Left lung (tissue), 14 donors: ENCODE data around the gene PSMG2. TPM values are rescaled to one million over a fixed set of nuclear protein-coding genes. Genes with fewer than 3 reads are reported as not detected.

Experiments used
- ATAC-seq: fragments of 200-7000 bp; cut with Tn5 transposase; one replicate; pipeline ENCODE4 v1.9.1; 2020; ENCODE audit warnings: moderate library complexity
- DNase-seq, 4 donors: peaks; one replicate each; pipeline ENCODE4 v3.0.0-alpha.2; 2013 to 2020
- H3K27ac ChIP-seq, 2 donors: fragments of 200-600 bp; sonication (generic) in 1 of 2; one replicate each; pipeline versions ENCODE4 v1.5.0 to v1.8.0; 2020 to 2021
- H3K27me3 ChIP-seq, 2 donors: fragments of 200-600 bp; sonication (generic) in 1 of 2; one replicate each; pipeline versions ENCODE4 v1.5.0 to v1.8.0; 2020 to 2021
- H3K36me3 ChIP-seq, 2 donors: fragments of 200-600 bp; sonication (generic) in 1 of 2; one replicate each; pipeline versions ENCODE4 v1.5.0 to v1.8.0; 2020 to 2021
- H3K4me1 ChIP-seq, 2 donors: fragments of 200-600 bp; one replicate each; pipeline ENCODE4 v1.8.0; 2021
- H3K4me3 ChIP-seq, 2 donors: fragments of 200-600 bp; sonication (generic) in 1 of 2; one replicate each; pipeline versions ENCODE4 v1.5.0 to v1.8.0; 2020 to 2021; ENCODE audit warnings: mild to moderate bottlenecking in 1 of 2
- H3K9me3 ChIP-seq, 2 donors: fragments of 200-600 bp; sonication (generic) in 1 of 2; one replicate each; pipeline versions ENCODE4 v1.5.0 to v1.8.0; 2020 to 2021
- intact Hi-C, 2 donors: fragments of 100-400 bp; cut with DNase I; formaldehyde crosslinking; loops; one replicate each; pipeline versions ENCODE4 v1.11.2 to v1.14.2; 2022
- long read RNA-seq, 12 donors: library from polyadenylated mRNA in 2 of 12; unstranded in 2 of 12; transcript quantifications; one replicate each; pipeline ENCODE4 v2.0.0 and lab custom pipeline, GENCODE V29; 2019 to 2026
- polyA plus RNA-seq, 6 donors: library from polyadenylated mRNA; unstranded; fragments of 120-200 nt; gene quantifications; one replicate each; pipeline ENCODE4 v1.2.1, GENCODE V29; 2013; ENCODE audit not compliant: insufficient read length in 6 of 6
- total RNA-seq, 2 donors: library from RNA; stranded (reverse); fragmentation: NEBNext Ultra II Directional; extraction: Animal tissue kit (Norgen Biotek cat#: 25700); gene quantifications; one replicate each; pipeline ENCODE4 v1.2.1, GENCODE V29; 2021
- TF ChIP-seq, protein P1 (sequence below), 2 donors: fragments of 200-600 bp; sonication (generic) in 1 of 2; IDR thresholded peaks; one replicate each; pipeline versions ENCODE4 v1.5.0 to v1.8.0; 2021; ENCODE audit warnings: antibody characterized with exemption in 2 of 2
- donor health status: DM: no; HTN: yes; CAD: no.
- donor health status: DM: no; HTN: no; CAD: no.

The PSMG2 gene, protein sequence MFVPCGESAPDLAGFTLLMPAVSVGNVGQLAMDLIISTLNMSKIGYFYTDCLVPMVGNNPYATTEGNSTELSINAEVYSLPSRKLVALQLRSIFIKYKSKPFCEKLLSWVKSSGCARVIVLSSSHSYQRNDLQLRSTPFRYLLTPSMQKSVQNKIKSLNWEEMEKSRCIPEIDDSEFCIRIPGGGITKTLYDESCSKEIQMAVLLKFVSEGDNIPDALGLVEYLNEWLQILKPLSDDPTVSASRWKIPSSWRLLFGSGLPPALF
- total RNA-seq: 10 to 100 TPM; 63.0 to 69.5 TPM
- polyA plus RNA-seq: 10 to 100 TPM; 67.8 to 78.2 (median 72.6) TPM
- long read RNA-seq, donor 1, transcript PSMG2-201 (7 exons, 1,686 nt): major isoform, 55 of 65 reads
- long read RNA-seq, donor 1, partial matches to known transcripts: 5 of 65 reads
- long read RNA-seq, donor 1, other reads (novel, unspliced or antisense): 0 of 65 reads
- long read RNA-seq, donor 2, transcript PSMG2-201 (7 exons, 1,686 nt): major isoform, 34 of 57 reads
- long read RNA-seq, donor 2, partial matches to known transcripts: 19 of 57 reads
- long read RNA-seq, donor 2, other reads (novel, unspliced or antisense): 0 of 57 reads
- long read RNA-seq, donor 3, transcript PSMG2-201 (7 exons, 1,686 nt): major isoform, 44 of 47 reads
- long read RNA-seq, donor 3, partial matches to known transcripts: 0 of 47 reads
- long read RNA-seq, donor 3, other reads (novel, unspliced or antisense): 0 of 47 reads
- long read RNA-seq, donor 4, transcript PSMG2-201 (7 exons, 1,686 nt): major isoform, 31 of 36 reads
- long read RNA-seq, donor 4, partial matches to known transcripts: 3 of 36 reads
- long read RNA-seq, donor 4, other reads (novel, unspliced or antisense): 2 of 36 reads
- long read RNA-seq, donor 5, transcript PSMG2-201 (7 exons, 1,686 nt): major isoform, 35 of 54 reads
- long read RNA-seq, donor 5, partial matches to known transcripts: 14 of 54 reads
- long read RNA-seq, donor 5, other reads (novel, unspliced or antisense): 0 of 54 reads
- long read RNA-seq, donor 6, transcript PSMG2-201 (7 exons, 1,686 nt): major isoform, 51 of 53 reads
- long read RNA-seq, donor 6, partial matches to known transcripts: 0 of 53 reads
- long read RNA-seq, donor 6, other reads (novel, unspliced or antisense): 0 of 53 reads
- long read RNA-seq, donor 7, transcript PSMG2-201 (7 exons, 1,686 nt): major isoform, 23 of 26 reads
- long read RNA-seq, donor 7, partial matches to known transcripts: 0 of 26 reads
- long read RNA-seq, donor 7, other reads (novel, unspliced or antisense): 0 of 26 reads
- long read RNA-seq, donor 8, transcript PSMG2-201 (7 exons, 1,686 nt): major isoform, 15 of 23 reads
- long read RNA-seq, donor 8, partial matches to known transcripts: 5 of 23 reads
- long read RNA-seq, donor 8, other reads (novel, unspliced or antisense): 0 of 23 reads
- long read RNA-seq, donor 9, partial matches to known transcripts: 0 of 2 reads
- long read RNA-seq, donor 9, other reads (novel, unspliced or antisense): 0 of 2 reads
- long read RNA-seq, donor 10, transcript PSMG2-201 (7 exons, 1,686 nt): major isoform, 25 of 27 reads
- long read RNA-seq, donor 10, partial matches to known transcripts: 1 of 27 reads
- long read RNA-seq, donor 10, other reads (novel, unspliced or antisense): 1 of 27 reads
- long read RNA-seq, donor 11: 0 reads
- long read RNA-seq, donor 12, transcript PSMG2-201 (7 exons, 1,686 nt): major isoform, 30 of 35 reads
- long read RNA-seq, donor 12, partial matches to known transcripts: 0 of 35 reads
- long read RNA-seq, donor 12, other reads (novel, unspliced or antisense): 0 of 35 reads

DNA sequence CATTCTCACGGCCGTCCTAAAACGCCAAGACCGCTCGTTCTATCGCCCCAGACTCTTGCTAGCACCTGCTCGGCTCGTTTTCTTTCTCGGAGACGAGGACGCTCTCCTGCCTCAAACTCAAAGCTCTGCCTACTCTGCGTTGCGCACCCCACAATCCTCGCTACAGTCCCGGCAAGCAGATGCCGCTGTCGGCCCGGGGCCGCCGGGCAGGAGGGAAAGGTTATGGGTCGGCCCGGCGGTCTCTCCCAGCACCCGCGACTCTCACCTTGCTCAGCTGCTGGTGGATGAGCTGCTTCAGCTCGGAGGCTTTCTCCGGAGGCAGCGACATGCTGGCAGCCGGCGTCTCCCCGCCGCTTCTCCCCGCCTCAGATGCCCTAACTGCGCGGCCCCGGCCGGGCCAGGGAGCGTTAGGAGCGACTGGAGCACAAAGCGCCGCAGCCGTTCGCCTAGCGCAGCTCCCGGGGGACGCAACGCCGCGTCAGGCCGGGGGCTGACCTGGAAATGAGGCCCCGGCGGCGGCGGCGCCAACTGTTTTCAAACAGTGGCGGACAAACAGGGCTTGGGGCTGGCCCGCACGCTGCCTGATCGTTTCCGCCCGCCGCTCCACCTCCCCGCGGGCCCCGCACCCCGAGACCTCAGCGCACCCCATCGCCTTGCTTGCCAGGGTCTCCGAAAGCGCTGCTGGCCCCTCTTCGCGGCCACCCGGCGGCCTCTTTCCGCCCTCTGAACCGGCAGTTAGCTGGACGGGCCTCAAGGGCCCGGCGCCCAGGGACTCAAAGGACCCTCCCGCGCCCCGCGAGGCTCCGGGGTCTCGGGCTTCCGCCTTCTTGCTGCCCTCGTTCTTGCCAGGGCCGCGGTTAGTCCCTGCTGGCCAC lies at the start of gene PSMG2, which contains the start of gene CEP76:
Gene PSMG2, plus strand, starts transcription at position 822 of the 875 bp plus-strand sequence. CDS start 66 bp downstream, outside the sequence.
Gene CEP76, minus strand, starts transcription at position 503 of the 875 bp plus-strand sequence. Its CDS starts 175 bp downstream, at position 328.
- ATAC-seq (peak; percentile 95), DNase-seq (peak; percentile 90 to 96 (median 93))
- intact Hi-C loops: no loop called here
- peak within 1 kb of the TSS; percentile 71 to 84 for H3K4me3 ChIP-seq
- no peaks in the 10 kb centered on the region for H3K9me3 ChIP-seq
- TF ChIP-seq, protein P1, sequence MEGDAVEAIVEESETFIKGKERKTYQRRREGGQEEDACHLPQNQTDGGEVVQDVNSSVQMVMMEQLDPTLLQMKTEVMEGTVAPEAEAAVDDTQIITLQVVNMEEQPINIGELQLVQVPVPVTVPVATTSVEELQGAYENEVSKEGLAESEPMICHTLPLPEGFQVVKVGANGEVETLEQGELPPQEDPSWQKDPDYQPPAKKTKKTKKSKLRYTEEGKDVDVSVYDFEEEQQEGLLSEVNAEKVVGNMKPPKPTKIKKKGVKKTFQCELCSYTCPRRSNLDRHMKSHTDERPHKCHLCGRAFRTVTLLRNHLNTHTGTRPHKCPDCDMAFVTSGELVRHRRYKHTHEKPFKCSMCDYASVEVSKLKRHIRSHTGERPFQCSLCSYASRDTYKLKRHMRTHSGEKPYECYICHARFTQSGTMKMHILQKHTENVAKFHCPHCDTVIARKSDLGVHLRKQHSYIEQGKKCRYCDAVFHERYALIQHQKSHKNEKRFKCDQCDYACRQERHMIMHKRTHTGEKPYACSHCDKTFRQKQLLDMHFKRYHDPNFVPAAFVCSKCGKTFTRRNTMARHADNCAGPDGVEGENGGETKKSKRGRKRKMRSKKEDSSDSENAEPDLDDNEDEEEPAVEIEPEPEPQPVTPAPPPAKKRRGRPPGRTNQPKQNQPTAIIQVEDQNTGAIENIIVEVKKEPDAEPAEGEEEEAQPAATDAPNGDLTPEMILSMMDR (IDR thresholded peaks at IDR 0.05): no peak
- peaks cover 12 to 44% of the 10 kb centered on the region in 2 donors for H3K4me1 ChIP-seq
- H3K27me3 ChIP-seq: no peaks in the 10 kb centered on the region
- H3K36me3 ChIP-seq: peaks cover 0 to 23% of the 10 kb centered on the region in 2 donors
- H3K27ac ChIP-seq: peak within 1 kb of the TSS; percentile 94 to 96

DNA sequence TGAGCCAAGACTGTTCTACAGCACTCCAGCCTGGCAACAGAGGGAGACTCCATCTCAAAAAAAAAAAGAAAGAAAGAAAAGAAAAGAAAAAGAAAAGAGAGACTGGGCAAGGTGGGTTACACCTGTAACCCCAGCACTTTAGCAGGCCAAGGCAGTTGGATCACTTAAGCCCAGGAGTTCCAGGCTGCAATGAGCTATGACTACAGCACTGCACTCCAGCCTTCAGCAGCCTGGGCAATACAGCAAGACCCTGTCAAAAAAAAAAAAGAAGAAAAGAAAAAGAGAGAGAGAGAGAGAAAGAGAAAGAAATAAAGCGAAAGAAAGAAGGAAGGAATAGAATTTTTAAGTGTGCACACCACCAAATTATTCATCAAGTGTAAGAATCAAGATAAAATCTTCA lies 47.9 kb upstream of the PSMG2 start:
- peaks cover 13 to 45% of the 10 kb centered on the region in 2 donors for H3K4me1 ChIP-seq
- no peaks in the 10 kb centered on the region for H3K36me3 ChIP-seq
- no peak overlapping the region for H3K4me3 ChIP-seq
- no peaks in the 10 kb centered on the region for H3K9me3 ChIP-seq
- TF ChIP-seq, protein P1 (IDR thresholded peaks at IDR 0.05): no peak
- DNase-seq (no peak), ATAC-seq (no peak)
- no peak overlapping the region for H3K27ac ChIP-seq
- H3K27me3 ChIP-seq: peaks cover 0 to 22% of the 10 kb centered on the region in 2 donors
- intact Hi-C loops: no loop called here

DNA sequence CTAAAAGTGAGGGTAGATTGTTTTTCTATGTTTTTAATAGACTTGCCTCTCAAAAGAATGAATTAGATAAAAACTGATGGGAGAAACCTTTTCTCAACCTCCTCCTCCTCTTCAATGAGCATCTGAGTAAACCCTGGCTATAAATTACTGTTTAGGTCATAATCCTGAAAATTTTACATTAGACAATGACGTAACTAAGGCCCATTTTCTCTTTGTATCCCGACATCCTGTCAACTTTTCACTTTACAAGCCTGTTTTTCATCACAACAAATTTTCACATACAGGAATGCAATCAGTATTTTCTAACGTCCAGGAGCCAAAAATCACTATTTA lies 46.3 kb upstream of the PSMG2 start:
- H3K9me3 ChIP-seq: no peaks in the 10 kb centered on the region
- intact Hi-C loops: no loop called here
- DNase-seq: peak in 1 of 4 donors; percentile 19

More for the DNA sequence above, 46.3 kb upstream of the PSMG2 start:
- Histone ChIP-seq H3K27ac (peak overlapping the region; percentile 86 to 95), H3K4me3 (peak overlapping the region; percentile 69 to 75), H3K36me3 (no peaks in the 10 kb centered on the region), H3K27me3 (peaks cover 0 to 22% of the 10 kb centered on the region in 2 donors), H3K4me1 (peaks cover 13 to 45% of the 10 kb centered on the region in 2 donors)
- TF ChIP-seq, protein P1 (IDR thresholded peaks at IDR 0.05): no peak
- ATAC-seq: no peak
